Measurements from ENCODE around the gene EP400.

The EP400 gene

DNA sequence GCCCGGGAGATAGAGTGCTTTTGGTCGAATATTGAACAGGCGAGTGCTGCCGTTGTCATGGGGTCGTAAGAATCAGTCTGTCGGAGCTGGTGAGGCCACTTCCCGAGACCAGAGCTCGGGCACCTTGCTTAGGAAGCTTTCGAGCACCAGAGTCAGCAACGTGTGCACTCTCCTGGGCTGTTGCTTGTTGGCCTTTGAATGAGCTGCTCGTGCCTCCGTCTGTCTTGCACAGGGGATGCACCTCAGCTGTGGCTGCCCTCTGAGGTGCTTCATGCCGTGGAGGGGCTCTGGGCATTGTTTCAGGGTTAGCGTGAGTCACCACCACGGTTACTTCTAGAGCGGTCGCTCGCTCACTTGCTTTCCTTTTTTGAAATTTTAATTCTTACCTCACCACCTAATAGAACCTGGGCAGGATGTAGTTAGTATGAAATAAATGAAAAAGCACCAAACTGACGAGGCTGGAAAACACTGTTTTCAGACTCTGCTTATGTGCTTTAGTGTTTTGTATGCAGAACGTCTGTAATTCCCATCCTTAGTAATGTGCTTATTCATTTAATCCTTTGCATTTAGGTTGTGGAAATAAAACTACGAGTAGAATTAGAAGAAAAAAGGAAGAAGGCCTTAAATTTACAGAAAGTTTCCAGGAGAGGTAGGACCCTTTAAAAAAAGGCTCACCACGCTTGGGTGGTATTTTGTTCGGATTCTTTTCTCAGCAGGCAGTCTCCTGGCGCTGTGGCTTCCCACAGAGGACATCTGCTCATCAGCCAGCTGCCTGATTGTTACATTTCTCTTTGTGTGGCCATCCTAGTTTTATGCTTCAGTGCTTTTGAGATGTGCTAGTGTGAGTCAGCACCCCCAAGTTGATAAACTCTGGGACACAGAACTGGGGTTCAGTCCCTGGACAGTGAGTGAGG, 40.6 kb downstream of the EP400 start:
- DNase-seq: no peak

DNA sequence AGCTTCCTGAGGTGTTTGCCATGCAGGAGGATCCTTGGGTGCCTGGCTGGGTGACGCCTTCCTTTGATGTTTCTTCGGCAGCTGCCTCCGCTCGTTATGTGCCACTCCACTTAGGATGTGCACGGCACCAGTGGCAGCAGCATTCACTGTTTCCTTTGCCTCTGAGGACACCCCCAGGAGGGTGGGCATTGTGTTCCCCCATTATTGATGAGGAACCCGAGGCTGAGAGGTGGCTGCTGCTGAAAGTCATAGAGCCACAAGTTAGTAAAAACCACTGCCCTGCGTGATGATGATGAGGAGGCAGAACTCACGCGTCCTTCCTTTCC, 41.2 kb downstream of the EP400 start:
- no peak for DNase-seq

DNA sequence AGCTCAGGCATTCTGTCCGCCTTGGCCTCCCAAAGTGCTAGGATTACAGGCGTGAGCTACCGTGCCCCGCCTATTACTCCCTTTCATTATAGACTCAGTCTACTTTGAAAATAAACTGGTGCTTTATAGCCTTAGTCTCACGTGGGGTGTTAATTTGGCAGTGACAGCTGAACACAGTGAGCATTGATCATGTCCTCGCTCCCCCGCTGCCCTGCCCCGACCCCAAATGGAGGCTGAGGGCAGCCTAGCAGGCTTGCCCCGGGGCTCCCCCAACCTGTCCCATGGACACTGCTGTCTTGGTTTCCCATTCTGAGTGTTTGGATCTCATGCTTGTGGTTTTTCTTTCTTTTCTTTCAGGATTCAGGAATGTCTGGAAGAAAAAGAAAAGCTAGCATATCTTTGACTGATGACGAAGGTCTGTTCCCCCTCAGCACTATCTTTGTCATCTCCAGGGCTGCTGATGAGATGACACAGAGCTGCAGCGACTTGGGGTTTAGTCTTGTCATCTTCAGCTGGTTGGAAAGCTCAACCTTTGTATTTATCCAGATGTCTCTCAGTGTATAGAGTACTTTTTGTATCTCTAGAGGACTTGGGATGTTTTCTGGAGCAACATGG, 42.2 kb downstream of the EP400 start:
- DNase-seq: no peak

DNA sequence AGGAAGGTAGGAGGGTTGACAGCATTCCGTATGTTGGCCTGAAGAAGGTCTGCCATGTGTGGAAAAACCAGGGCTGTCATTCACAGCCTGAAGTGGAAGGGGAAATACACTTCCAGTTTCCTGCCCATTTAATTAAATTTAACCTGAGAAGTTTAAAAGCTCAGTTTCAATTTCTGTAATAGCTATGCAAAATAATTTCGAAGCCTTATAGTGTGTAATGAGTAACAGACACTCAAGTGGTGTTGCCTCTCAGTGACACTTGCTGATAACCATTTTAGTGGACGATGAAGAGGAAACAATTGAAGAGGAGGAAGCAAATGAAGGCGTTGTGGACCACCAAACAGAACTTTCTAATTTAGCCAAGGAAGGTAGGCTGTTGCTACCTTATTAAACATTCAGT, 44.8 kb downstream of the EP400 start:
- no peak for DNase-seq

DNA sequence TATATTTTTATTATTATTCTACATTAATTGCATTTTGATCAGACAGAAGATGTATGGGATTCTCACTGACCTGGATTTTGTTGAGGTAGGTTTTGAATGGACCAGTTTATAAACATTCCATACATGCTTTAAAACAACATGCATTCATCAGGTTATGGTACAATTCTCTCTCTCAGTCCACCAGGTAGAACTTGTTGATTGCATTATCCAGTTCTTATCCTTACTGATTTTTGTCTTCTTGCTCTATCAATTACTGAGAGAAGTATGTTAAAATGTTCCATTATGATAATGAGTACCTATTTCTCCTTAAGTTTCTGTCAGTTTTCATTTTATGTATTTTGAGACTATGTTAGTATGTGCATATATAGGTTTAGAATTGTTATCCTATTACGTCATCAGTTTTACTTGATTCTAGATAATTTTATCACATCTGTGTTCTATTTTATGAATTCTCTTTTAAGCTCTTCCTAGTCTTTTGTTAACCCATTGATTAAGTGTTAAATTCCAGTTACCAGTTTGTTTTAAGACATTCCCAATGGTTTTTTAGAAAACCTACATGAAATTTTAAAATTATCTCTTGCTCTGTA, 50.6 kb downstream of the EP400 start:
- DNase-seq: no peak

DNA sequence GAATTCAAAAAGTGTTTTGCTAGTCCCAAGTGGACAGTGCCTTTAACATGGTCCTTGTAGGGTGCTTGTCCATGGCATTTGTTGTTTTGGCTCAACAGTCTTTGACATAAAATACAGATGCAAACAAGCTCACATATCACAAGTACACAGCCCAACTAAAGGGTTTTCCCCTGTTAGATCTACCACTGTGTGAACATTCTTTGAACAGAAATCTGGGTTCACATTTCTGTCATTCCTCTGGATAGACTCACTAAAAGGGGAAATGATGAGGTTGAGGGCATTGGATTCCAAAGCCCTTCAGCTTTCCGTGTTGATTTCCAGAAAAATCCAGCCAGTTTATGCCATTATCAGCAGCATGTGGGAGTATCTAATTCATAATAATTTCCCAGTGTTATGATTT, 54.1 kb downstream of the EP400 start:
- DNase-seq: no peak

DNA sequence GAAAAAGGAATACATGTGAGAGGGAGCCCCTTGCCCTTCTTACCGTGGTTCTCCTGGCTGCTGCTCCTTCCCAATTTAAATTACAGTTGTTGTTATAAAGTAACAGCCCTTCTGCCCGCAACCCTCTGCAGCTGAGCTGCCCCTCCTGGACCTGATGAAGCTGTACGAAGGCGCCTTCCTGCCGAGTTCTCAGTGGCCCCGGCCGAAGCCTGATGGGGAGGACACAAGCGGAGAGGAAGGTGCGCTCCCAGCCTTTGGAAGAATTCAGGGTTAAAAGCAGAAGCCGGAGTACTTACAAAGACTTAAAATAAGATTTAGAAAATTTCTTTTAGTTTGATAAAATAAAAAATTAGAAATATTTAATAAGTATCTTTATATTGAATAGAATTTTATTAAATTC, 55.2 kb downstream of the EP400 start:
- no peak for DNase-seq

DNA sequence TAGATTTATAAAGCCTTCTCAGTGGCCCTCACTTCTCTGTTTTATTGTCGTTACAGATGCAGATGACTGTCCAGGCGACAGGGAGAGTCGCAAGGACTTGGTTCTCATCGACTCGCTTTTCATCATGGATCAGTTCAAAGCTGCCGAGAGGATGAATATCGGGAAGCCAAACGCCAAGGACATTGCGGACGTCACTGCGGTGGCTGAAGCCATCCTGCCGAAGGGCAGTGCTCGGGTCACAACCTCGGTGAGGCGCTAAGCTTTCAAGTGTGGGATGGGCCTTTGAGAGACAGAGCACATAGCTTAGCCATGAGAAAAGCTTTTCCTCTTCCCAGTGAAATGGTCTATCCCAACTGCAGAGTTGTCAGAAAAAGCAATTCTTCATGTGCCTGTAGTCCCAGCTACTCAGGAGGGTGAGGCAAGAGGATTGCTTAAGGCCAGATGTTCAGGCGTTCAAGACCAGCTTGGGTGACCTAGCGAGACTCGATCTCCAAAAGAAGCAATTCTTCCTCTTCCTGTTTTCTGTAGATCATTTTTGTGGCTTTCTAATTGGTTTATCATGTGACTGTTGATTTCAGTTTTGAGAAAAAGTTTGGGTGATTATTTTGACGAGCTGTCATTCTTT, 56.4 kb downstream of the EP400 start:
- no peak for DNase-seq

DNA sequence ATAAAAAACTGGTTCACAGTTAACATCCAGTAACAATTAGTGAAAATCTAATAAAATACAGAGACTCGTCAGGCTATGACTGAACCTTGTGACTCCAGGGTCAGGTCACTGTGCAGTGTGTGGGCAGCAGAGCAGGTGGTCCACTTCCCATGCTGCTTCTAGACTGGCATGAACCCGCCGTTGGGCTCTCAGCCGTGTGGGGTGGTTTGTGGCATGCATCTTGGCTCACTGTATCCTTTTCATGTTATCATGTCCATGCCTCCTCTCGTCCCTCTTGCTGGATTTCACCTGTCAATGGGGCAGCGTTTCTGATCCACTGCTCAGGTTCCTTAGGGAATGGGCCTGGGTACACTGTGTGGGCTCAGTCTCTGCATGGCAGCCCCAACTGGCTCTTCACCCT, 57.3 kb downstream of the EP400 start:
- no peak for DNase-seq

DNA sequence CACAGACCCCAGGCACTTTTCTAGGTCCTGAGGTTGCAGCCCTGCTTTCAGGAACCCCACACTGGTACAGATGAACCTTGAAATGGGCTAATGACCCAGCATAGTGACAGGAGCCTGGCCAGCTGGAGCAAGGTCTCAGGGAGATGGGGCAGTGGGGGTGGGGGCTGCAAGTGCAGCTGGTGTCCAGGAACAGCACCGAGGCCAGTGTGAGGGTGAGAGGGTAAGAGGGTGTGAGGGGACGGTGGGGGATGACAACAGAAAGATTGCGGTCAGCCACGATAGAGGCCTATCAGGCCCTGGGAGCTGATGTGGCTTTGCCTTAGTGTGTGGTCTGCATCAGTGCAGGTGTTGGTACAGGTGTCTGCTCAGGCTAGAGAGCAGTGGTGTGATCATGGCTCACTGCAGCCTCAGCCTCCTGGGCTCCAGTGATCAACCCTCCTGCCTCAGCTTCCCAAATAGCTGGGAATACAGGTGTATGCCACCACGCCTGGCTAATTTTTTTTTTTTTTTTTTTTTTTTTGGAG, 59.7 kb downstream of the EP400 start:
- no peak for DNase-seq

DNA sequence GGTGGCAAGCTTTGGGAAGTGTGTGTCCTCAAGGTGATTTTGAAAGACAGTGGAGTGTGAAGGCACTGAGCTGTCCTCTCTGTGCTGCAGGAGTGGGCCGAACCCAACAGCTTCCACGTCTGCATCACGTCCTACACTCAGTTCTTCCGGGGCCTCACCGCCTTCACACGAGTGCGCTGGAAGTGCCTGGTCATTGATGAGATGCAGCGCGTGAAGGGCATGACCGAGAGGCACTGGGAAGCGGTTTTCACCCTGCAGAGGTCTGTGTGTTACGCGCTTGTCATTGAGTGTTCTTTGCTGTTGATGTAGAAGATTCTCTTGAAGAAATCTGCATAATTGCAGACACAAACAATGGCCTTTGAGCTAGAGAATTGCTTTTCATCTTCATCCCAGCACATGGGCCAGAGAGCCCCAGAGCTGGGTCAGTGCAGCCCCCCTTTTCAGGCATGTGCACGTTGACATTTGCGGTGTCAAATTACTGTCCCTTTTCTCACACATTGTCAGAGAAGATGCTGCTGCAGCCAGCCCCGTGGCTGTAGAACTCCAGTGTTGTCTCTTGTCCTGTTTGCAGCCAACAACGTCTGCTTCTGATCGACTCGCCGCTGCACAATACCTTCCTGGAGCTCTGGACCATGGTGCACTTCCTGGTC, 63.3 kb downstream of the EP400 start:
- no peak for DNase-seq

DNA sequence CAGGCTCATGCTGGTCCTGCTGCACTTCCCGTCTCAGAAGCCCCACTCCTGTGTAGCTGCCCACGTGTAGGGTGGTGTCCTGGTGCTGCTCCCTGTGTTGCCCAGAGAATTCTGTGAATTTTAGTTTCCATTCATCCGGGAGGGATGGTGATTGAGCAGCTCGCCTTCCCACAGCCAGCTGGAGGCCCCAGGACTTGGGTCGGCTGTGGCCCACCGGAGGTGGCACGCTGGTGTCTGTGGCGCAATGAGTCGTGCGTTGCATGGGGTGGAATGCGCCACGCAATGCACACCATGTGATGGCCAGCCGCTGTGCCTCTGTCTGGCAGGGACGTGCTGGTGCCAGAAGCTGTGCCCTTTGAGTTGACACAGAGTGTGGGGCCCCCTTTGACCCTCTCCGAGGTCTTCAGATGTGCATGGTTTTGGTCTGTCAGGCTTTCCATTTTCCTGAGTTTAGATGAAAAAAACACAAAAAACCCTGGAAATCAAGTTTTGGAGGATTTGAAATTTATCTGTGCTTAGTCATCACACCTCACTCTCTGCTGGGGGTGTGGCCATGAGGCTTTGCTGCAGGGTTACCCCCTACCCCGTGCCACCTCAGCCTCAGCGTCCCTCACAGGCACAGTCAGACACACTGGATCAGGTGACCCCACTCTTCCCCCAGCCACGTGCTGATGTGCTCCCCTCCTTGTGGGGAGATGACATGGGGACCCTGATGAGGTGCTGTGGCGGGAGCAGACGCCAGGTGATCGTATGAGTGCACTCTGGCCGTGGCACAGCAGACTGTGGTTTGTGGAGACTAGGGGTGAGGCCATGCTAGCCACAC, 64.6 kb downstream of the EP400 start:
- DNase-seq: no peak

DNA sequence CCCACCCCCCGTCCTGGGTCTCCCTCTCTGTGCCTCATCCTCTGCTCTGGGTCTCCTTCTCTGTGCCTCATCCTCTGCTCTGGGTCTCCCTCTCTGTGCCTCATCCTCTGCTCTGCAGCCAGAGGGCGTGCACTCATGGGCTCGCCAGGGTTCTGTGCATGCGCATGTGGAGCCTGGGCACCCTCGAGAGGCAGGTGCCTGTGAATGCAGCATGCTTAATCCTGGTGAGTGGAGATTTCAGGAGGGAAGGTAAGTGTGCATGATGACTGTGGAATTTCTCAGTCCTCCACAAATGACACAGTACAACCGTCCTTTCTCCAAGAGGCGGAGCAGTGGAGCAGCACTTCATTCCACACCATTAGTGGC, 65.2 kb downstream of the EP400 start:
- no peak for DNase-seq

DNA sequence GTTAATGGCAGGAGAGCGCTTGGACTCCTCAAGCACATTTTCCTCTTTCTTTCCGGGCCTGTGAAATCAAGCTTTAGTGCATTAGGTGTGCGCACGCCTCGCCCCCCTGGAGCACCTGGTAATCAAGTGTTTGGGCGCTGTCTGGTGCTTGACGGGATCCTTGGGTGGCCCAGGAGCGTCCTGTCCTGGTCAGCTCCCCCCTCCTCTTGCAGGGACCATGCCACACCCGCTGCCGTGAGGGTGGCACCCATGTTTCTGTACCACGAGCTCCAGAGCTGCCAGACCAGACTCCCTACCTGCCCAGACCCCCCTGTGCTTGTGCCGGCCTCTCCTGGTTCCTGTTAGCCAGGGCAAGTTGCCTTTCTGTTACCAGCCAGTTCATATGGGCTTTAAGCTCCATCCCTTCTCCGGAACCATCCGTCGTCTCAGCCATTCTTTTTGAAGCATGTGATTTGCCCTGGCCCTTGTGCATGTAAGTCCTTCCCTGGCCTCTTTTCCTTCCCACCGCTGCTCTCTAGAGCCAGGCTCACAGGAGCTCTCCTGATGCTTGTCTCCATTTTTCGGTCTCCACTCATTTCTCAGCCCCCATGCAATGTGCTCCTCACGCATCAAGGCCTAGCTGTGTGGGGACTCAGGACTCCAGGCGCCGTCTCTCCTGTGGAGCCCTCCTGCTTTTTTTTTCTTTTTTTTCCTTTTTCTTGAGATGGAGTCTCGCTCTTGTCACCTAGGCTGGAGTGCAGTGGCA, 66.1 kb downstream of the EP400 start:
- no peak for DNase-seq

DNA sequence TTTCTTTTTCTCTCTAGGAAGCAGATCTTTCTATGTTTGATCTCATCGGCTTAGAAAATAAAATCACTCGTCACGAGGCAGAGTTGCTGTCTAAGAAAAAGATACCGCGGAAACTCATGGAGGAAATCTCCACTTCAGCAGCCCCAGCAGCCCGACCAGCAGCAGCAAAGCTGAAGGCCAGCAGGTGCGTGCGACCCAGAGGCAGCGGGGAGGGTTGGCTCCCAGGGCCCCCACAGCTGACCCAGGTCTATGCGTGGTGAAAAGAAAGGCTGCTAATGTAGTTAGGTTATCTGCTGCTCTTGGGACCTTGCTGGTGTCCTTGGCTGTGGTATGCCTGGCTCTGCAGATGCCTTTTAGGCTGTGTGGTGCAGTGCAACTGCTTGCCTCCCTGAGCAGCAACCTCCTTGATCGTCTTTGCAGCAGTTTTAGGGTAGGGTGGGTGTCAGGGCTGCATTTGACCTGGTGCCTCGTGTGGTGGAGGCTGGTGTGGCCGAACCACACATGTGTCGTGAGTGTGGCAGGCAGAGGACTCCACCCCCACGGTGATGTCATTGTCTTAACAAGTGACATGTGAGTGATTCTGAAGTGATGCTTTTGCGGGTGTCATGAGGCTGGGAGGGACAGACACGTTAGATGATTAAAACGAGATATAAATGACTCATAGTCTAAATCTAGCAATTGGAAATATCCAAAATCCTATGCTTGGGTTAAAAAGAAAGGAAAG, 68.6 kb downstream of the EP400 start:
- no peak for DNase-seq

DNA sequence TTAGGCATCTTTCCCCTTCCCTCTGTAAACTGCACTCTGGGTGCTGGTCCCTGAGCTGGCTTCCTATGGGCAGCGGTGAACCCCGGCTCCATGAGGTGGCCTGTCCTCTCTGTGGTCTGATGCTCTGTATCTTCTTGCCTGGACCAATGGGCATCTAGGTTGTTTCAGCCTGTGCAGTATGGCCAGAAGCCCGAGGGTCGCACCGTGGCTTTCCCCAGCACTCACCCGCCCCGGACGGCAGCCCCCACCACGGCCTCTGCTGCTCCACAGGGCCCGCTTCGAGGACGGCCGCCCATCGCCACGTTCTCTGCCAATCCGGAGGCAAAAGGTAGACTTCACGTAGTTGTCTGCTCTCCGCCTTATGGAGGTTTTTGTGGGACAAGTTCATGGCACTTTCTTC, 70.1 kb downstream of the EP400 start:
- DNase-seq: no peak

DNA sequence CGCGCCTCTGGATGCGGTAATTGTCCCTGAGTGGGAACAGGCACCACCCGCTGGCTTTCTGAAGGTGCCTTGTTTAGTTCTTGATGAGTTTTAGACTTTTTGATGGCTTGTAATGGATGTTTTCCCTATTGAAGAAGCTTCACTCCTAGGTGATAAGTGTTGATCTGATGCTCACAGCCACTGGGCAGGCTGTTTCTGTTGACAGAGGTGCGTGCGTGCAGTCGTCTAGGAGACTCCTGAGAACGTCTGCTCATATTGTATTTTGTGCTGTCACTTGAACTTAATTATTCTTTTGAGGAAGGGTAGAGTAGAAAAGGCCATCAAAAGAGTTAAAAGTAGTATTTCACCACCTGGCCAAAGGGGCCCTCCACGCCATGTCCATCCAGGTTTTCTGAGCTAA, 70.5 kb downstream of the EP400 start:
- no peak for DNase-seq

DNA sequence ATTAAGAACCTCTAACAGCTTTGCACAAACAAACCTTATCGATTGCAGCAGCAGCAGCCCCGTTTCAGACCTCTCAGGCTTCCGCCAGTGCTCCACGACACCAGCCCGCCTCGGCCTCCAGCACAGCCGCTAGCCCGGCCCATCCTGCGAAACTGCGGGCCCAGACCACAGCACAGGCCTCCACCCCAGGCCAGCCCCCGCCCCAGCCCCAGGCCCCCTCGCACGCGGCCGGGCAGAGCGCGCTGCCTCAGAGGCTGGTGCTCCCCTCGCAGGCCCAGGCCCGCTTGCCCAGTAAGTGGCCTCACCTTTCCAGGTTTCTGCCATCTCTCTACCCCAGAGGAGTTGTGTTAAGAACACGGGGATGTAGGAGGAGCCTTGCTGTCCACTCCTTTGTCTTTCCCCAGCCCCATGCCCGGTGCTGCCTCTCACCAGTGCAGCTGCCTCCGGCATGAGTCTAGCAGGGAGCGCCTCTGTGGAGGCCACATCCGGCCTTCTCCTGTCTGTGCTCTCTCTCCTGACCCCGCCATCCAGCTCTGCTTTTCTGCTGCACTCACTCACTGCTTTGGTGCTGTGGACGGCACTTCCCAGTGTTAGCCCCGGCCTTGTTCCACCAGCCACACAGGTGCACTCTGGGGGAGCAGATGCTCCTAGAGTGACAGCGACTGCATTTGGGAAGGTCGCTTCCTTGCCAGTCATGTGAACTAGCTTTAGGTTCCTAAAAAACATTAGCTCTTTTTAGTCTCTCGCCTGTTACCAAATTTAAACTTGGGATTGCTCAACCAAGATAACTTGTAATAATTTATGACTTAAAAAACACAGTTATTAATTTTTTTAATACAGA, 71.5 kb downstream of the EP400 start:
- no peak for DNase-seq

DNA sequence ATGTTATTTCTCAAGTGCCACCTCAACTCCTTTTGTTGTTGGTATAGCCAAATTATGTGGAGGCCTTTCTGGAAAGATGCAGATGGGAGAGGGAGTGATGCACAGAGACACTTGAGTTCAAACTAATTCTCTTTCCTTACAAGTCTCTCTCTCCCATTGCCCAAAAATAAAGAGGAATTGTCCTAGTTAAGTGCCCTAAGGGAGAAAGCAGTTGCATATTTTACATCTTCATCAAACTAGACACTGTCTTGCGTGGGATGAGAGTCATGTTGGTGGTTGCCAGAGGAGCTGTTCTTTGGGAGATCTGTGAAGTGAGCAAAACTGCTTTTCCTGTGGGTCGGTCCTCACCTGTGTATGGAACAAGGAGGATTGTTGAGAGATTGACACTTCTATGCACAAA, 72.2 kb downstream of the EP400 start:
- DNase-seq: no peak

DNA sequence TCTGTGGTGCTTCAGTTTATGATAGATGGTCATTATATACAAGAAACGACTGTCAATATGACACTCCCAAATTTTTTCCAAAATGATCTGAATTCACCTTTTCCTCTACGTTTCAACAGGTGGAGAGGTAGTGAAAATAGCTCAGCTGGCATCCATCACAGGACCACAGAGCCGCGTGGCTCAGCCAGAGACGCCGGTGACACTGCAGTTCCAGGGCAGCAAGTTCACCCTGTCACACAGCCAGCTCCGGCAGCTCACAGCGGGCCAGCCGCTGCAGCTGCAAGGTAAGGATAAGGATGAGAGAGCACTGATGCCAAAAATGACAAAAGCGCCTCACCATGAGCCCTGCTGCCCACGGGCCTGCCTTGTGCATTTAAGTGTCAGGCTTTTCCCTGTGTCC, 73.9 kb downstream of the EP400 start:
- no peak for DNase-seq
